Omental fat pad (tissue), 4 donors: Measurements from ENCODE around the gene ENO2. TPM values are rescaled to one million over a fixed set of nuclear protein-coding genes. Genes with fewer than 3 reads are reported as not detected.

Source experiments
- ATAC-seq: fragments of 150-250 bp; one replicate; pipeline ENCODE4 v1.9.1; 2016; ENCODE audit warnings: mild to moderate bottlenecking, moderate library complexity; ENCODE audit not compliant: low FRiP score
- DNase-seq: peaks from one replicate; pipeline ENCODE4 v3.0.0-alpha.2; 2019; ENCODE audit warnings: low spot score
- CTCF ChIP-seq, 3 donors: fragments of 450-650 bp; IDR thresholded peaks; one replicate each; pipeline ENCODE4 v1.5.1; 2016 to 2017; ENCODE audit warnings: antibody characterized with exemption in 3 of 3, mild to moderate bottlenecking in 3 of 3, moderate library complexity in 2 of 3
- total RNA-seq, 4 donors: library from RNA; depleted of rRNA; stranded (reverse); fragments of >200 nt; gene quantifications; one replicate each; pipeline ENCODE4 v1.1.0, GENCODE V29; 2016

Gene ENO2
- total RNA-seq, 4 donors from 2014 or later: 3.5 to 14.3 (median 5.2) TPM

GRCh38 chr12:6912164-6912935 lies 2.0 kb upstream of the ENO2 start:
- DNase-seq: no peak
- no peak for TF ChIP-seq CTCF (IDR thresholded peaks at IDR 0.05)
- no peak for ATAC-seq

GRCh38 chr12:6914947-6915788 lies 788 bp downstream of the ENO2 start:
- TF ChIP-seq CTCF (IDR thresholded peaks at IDR 0.05): no peak
- ATAC-seq: no peak
- DNase-seq: no peak

GRCh38 chr12:6915789-6916285 lies 1.5 kb downstream of the ENO2 start:
- DNase-seq (no peak), ATAC-seq (no peak)
- no peak for TF ChIP-seq CTCF (IDR thresholded peaks at IDR 0.05)

- no peak for ATAC-seq
- no peak for TF ChIP-seq CTCF (IDR thresholded peaks at IDR 0.05)
- no peak for DNase-seq
Measured at GRCh38 chr12:6916426-6917200, 2.2 kb downstream of the ENO2 start.

- ATAC-seq (no peak), DNase-seq (no peak)
- TF ChIP-seq CTCF (IDR thresholded peaks at IDR 0.05): no peak
Measured at GRCh38 chr12:6917491-6918231, 3.3 kb downstream of the ENO2 start.

GRCh38 chr12:6919588-6919987 lies 5.2 kb downstream of the ENO2 start:
- DNase-seq: no peak

More at GRCh38 chr12:6919588-6919987, 5.2 kb downstream of the ENO2 start:
- ATAC-seq: no peak
- no peak for TF ChIP-seq CTCF (IDR thresholded peaks at IDR 0.05)
